ENCODE measurements around the gene TBC1D22A.

GRCh38 chr22:46806794-46807193, 44.3 kb downstream of the TBC1D22A start:
- TF ChIP-seq POLR2A (IDR thresholded peaks at IDR 0.05) (no peak), CTCF (IDR thresholded peaks at IDR 0.05) (no peak), EP300 (IDR thresholded peaks at IDR 0.05) (no peak)

Data from ovary (tissue), 3 donors.